ENCODE data around the gene PHF20.
A peak's percentile ranks its signal among the peaks of the same experiment; 100 is the strongest.
"Not testable (repeated sequence)": the region's sequence is repeated elsewhere in the genome, so short reads cannot be mapped to it uniquely, and the experiment has no call there.

The PHF20 gene

DNA sequence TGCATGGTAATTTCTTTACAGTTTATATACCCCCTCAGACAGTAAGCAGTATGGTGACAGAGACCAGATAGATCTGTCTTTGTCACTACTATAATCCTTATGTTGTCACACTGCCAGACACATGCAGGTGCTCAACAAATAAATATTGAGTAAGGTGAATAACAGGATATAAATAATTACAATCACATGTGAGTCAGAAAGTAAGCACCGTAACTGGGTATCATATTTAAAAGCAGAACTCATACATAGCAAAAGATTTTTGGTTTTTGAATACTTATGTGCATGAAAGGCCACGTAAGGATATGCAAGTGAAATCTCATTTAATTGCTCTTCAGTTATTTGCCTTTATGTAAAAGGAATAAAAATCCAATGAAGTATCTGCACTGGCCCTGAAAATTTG, 214.0 kb downstream of the PHF20 start:
- no peak for DNase-seq

DNA sequence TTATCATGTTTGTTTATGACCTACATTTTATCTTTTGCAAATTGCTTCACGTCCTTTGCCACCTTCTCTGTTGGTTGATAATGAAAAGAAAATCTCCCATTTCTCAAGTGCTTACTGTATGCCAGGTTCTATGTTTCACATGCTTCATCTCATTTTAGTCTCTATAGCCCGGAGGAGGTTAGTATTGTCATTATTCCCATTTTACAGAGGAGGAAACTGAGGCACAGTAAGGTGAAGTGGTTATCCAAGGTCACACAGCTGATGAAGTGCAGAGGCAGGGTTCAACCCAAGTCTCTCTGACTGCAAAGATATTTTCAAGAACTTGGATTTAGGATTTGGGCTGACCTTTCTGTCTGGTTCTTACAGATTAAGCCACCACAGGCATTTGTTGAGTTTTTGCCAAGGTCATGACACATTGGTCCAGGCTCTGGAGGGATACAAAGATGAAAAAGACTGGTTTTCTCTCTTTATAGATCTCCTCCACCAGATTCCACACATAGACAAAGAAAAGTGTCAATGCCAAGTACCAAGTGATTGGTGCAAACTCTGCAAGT, 217.2 kb downstream of the PHF20 start:
- no peak for DNase-seq

DNA sequence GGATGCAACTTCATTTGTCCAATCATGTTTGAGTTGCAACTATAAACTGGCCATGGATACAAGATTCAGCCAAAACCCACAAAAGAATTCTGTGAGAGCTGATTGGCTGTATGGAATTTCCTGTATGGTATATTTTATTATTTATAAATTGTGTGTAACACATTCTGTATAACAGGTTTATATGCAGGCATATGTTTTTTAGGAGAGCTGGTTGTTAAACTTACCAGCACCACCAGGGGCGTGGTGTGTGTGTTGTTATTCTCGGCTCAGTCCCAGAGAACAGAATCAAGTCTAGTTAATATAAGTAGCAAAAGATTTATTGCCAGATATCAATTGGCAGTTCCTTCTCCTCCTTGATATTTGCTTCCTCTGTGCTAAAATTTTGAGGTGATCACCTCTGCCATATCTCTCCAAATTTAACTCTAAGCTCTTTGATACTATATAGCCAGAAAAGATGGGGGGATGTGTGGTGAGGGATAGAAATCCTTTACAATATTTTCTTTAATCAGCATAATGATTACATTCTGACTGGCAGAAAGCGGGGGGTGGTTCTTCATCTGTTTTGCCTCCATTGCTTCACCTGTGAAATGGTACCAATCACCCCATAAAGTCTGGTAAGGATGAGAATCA, 219.4 kb downstream of the PHF20 start:
- DNase-seq, result no peak

DNA sequence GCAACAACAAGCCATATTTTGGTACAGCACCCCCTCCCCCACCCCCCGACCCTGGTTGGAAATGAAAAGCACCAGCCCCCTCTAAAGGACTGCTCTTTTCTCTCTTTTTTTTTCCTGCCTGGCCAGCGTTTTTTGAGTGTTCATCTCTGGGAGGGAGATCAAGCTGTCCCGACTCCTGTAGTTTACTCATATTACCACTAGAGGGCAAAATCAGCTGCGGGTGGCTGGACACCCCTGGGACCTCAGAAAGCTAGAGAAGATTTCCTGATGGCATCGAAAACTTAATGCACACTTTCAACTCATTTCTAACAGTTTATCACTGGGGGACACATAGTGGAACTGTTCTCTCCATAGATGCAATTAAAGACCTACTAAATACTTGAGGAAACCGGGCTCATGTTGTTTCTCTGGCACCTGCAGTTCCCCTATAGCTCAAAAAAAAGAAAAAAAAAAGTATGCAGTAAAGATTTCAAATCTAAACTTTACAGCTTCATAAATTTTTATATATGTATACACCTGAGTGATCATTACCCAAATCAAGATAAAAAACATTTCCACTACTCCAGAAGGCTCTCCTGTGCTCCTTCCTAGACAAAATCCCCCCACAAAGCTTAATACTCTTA, 221.0 kb downstream of the PHF20 start:
- DNase-seq, result peak; percentile 8

- peak; percentile 71 for DNase-seq
These were observed 223.2 kb downstream of the PHF20 start for GRCh38 chr20:35994994-35995453.

DNA sequence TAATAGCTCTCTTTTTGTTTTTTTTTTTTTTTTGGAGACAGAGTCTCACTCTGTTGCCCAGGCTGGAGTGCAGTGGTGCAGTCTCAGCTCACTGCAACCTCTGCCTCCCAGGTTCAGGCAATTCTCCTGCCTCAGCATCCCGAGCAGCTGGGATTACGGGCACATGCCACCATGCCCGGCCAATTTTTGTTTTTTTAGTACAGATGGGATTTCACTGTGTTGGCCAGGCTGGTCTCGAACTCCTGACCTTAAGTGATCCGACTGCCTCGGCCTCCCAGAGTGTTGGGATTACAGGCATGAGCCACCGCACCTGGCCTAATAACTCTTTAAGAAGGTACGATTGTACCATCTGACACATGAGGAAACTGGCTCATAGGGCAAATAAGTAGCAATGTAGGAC, 224.7 kb downstream of the PHF20 start:
- not testable (repeated sequence) for DNase-seq

Measured in activated effector memory CD4-positive, alpha-beta T cell treated with Interleukin-2 at 50 U/mL for 16 hours (primary cell).